Progenitor cell of endocrine pancreas (in vitro differentiated cells): Measurements from ENCODE around the gene PARL. TPM values are rescaled to one million over a fixed set of nuclear protein-coding genes. Genes with fewer than 3 reads are reported as not detected.

Experiments used
- DNase-seq: peaks from one replicate; pipeline ENCODE4 v3.0.0; 2021; ENCODE audit warnings: low spot score; ENCODE audit not compliant: unreplicated experiment
- H3K27ac Mint-ChIP-seq: 2 replicates; pipeline ENCODE4 v1.8.0; 2021; ENCODE audit warnings: mild to moderate bottlenecking, moderate library complexity, mixed read lengths
- H3K27me3 Mint-ChIP-seq: 2 replicates; pipeline ENCODE4 v1.8.0; 2021; ENCODE audit warnings: mixed read lengths
- H3K36me3 Mint-ChIP-seq: 2 replicates; pipeline ENCODE4 v1.8.0; 2022; ENCODE audit warnings: mixed read lengths; ENCODE audit not compliant: insufficient read depth
- H3K4me1 Mint-ChIP-seq: 2 replicates; pipeline ENCODE4 v1.8.0; 2021; ENCODE audit warnings: low read depth, mixed read lengths
- H3K4me3 Mint-ChIP-seq: 2 replicates; pipeline ENCODE4 v1.8.0; 2021; ENCODE audit warnings: low read depth, mild to moderate bottlenecking, moderate library complexity, mixed read lengths
- H3K9me3 Mint-ChIP-seq: 2 replicates; pipeline ENCODE4 v1.8.0; 2021; ENCODE audit warnings: low read depth, mixed read lengths
- total RNA-seq: library from RNA; stranded (reverse); gene quantifications from 2 replicates; pipeline ENCODE4 v1.2.1, GENCODE V29; 2021
- TF ChIP-seq, protein P1 (sequence below): fragments of 200-600 bp; sonication (generic); IDR thresholded peaks from one replicate; pipeline ENCODE4 v1.5.0; 2021; ENCODE audit warnings: antibody characterized with exemption, mild to moderate bottlenecking; ENCODE audit not compliant: unreplicated experiment

PARL gene
- total RNA-seq, 1 donor from 2014 or later: 54.8 TPM

- TF ChIP-seq, protein P1, sequence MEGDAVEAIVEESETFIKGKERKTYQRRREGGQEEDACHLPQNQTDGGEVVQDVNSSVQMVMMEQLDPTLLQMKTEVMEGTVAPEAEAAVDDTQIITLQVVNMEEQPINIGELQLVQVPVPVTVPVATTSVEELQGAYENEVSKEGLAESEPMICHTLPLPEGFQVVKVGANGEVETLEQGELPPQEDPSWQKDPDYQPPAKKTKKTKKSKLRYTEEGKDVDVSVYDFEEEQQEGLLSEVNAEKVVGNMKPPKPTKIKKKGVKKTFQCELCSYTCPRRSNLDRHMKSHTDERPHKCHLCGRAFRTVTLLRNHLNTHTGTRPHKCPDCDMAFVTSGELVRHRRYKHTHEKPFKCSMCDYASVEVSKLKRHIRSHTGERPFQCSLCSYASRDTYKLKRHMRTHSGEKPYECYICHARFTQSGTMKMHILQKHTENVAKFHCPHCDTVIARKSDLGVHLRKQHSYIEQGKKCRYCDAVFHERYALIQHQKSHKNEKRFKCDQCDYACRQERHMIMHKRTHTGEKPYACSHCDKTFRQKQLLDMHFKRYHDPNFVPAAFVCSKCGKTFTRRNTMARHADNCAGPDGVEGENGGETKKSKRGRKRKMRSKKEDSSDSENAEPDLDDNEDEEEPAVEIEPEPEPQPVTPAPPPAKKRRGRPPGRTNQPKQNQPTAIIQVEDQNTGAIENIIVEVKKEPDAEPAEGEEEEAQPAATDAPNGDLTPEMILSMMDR: no peak
- Mint-ChIP-seq H3K4me1 (peaks cover 8% of the 10 kb centered on the region), H3K36me3 (no peaks in the 10 kb centered on the region), H3K27ac (no peak overlapping the region), H3K27me3 (peaks cover 24% of the 10 kb centered on the region), H3K4me3 (no peak overlapping the region), H3K9me3 (no peaks in the 10 kb centered on the region)
- no peak for DNase-seq
Measured at GRCh38 chr3:183911763-183912506, 27.3 kb upstream of the PARL start.

DNA sequence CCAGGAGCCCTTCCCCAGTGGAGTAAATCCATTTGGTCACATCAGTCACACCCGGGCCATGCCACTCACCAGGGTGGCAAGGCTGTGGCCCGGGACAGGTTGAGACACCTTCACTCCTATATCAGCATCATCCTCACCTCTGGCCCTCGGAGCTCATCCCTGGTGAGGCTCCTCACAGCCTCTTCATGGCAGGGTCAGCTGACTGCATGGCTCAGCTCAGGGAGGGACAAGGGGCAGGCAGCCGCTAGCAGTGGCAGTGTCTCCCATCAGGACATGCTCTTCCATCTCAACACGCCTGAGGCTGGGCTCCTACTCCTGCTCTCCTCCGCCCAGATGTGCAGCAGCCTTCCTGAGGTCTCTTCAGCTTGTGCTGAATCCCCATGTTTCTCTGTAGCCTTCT, 26.4 kb upstream of the PARL start:
- Mint-ChIP-seq H3K4me1 (peaks cover 8% of the 10 kb centered on the region), H3K36me3 (no peaks in the 10 kb centered on the region), H3K27me3 (peaks cover 24% of the 10 kb centered on the region), H3K4me3 (no peak overlapping the region), H3K9me3 (no peaks in the 10 kb centered on the region), H3K27ac (no peak overlapping the region)
- DNase-seq: no peak
- TF ChIP-seq, protein P1: no peak

DNA sequence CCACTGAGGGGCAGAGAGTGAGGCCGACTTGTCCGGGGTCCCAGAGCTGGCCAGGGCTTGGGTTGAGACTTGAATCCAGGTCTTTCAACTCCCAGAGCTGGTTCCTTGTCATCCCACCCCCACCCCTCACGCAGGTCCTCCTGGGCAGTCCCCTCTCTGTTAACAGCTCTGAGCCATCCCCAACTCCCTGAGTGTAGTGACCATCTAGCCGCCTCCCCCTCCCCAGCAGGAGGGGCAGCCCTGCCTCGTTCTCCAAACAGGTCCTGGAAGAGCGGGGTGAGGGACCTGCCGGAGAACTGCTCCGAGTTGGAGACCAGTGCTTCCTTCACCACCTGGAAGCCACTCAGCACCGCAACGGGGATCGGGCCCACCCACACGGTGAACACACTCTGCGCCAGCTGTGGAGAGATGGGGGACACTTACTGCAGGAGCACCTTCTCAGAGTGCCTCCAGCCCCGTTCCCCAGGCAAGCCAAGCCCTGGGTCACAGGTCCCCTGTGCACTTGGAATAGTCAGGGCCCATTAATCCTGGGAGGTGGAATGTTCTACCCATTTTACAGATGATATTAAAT, 24.4 kb upstream of the PARL start:
- TF ChIP-seq, protein P1: no peak

DNA sequence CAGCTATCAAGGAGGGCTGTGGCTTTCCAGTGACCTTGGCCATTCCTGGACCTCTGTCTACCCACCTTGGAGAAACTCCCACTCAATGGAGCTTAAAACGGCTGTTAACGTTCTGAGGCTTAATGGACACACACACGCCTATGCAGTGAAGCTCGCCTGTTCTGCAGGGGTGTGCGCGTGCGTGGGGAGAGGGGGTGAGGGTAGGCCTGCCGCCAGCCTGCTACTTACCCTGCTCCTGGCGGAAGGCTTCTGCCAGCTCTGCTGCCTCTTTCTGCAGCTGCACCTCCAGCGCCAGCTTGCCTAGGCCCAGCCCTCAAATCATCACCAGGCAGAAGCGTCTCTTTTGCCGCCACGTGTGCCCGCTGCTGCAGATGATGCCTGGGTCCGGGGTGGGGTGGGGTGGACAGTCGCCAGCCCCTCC, 23.2 kb upstream of the PARL start:
- Mint-ChIP-seq H3K4me3 (no peak overlapping the region), H3K27me3 (peaks cover 24% of the 10 kb centered on the region), H3K27ac (no peak overlapping the region), H3K36me3 (no peaks in the 10 kb centered on the region), H3K4me1 (peaks cover 3% of the 10 kb centered on the region), H3K9me3 (no peaks in the 10 kb centered on the region)
- DNase-seq: no peak
- TF ChIP-seq, protein P1: no peak

More for the DNA sequence above, 24.4 kb upstream of the PARL start:
- no peak for DNase-seq
- H3K4me3 Mint-ChIP-seq: no peak overlapping the region
- no peak overlapping the region for H3K27ac Mint-ChIP-seq
- peaks cover 24% of the 10 kb centered on the region for H3K27me3 Mint-ChIP-seq
- H3K9me3 Mint-ChIP-seq: no peaks in the 10 kb centered on the region
- peaks cover 8% of the 10 kb centered on the region for H3K4me1 Mint-ChIP-seq
- H3K36me3 Mint-ChIP-seq: no peaks in the 10 kb centered on the region

GRCh38 chr3:183907176-183907575, 22.5 kb upstream of the PARL start:
- peaks cover 24% of the 10 kb centered on the region for H3K27me3 Mint-ChIP-seq
- no peaks in the 10 kb centered on the region for H3K9me3 Mint-ChIP-seq
- no peaks in the 10 kb centered on the region for H3K4me1 Mint-ChIP-seq
- H3K27ac Mint-ChIP-seq: no peak overlapping the region
- no peak overlapping the region for H3K4me3 Mint-ChIP-seq
- TF ChIP-seq, protein P1: no peak
- DNase-seq: no peak
- no peaks in the 10 kb centered on the region for H3K36me3 Mint-ChIP-seq
